Cardiac septum (tissue), 1 donor: Measurements from ENCODE around the gene NOL7. TPM values are rescaled to one million over a fixed set of nuclear protein-coding genes. Genes with fewer than 3 reads are reported as not detected.

Source experiments
- DNase-seq: peaks from one replicate; pipeline ENCODE4 v3.0.0-alpha.2; 2020; ENCODE audit warnings: low spot score
- intact Hi-C: fragments of 100-400 bp; cut with DNase I; formaldehyde crosslinking; loops from one replicate; pipeline ENCODE4 v1.14.0; 2022
- long read RNA-seq: library from polyadenylated mRNA; unstranded; transcript quantifications from one replicate; pipeline ENCODE4 v2.0.0, GENCODE V29; 2021
- total RNA-seq: library from RNA; stranded (reverse); fragmentation: NEBNext Ultra II Directional; extraction: Animal tissue kit (Norgen Biotek cat#: 25700); gene quantifications from one replicate; pipeline ENCODE4 v1.2.1, GENCODE V29; 2021
- donor health status: DM: no; HTN: no; CAD: no.

Gene NOL7
- total RNA-seq = 50.5 TPM
- long read RNA-seq, transcript NOL7-202 (8 exons, 1,184 nt) = major isoform, 121 of 133 reads
- long read RNA-seq, transcript NOL7-203 (9 exons, 920 nt) = minor isoform, 6 of 133 reads
- long read RNA-seq, partial matches to known transcripts = 2 of 133 reads
- long read RNA-seq, other reads (novel, unspliced or antisense) = 2 of 133 reads

GRCh38 chr6:13614926-13615791 is at the start of gene NOL7:
NOL7 (plus strand) TSS chr6:13615335; CDS start chr6:13615359, 24 bp downstream.
- intact Hi-C loops = loop anchor here (2.0 to 5.0 kb wide), 3 partner anchors 38 to 147 kb away; partner anchors contain the start of gene RANBP9
- peak; percentile 99 for DNase-seq

GRCh38 chr6:13565921-13566320 is 49.2 kb upstream of the NOL7 start:
- DNase-seq = no peak
- intact Hi-C loops = no loop called here

- intact Hi-C loops = no loop called here
Measured at GRCh38 chr6:13566500-13566899, 48.6 kb upstream of the NOL7 start.

GRCh38 chr6:13568970-13569369 is 46.2 kb upstream of the NOL7 start:
- intact Hi-C loops = no loop called here
- no peak for DNase-seq

More at GRCh38 chr6:13566500-13566899, 48.6 kb upstream of the NOL7 start:
- no peak for DNase-seq

- intact Hi-C loops = loop anchor here (5.0 kb wide), 1 partner anchor 45 kb away; no protein-coding TSS in a partner anchor
- no peak for DNase-seq
Measured at GRCh38 chr6:13572240-13572639, 42.9 kb upstream of the NOL7 start.

GRCh38 chr6:13572951-13573654 is 42.0 kb upstream of the NOL7 start:
- intact Hi-C loops = loop anchor here (5.0 kb wide), 1 partner anchor 46 kb away; no protein-coding TSS in a partner anchor
- no peak for DNase-seq

GRCh38 chr6:13573669-13574110 is 41.4 kb upstream of the NOL7 start:
- intact Hi-C loops = loop anchor here (2.0 to 5.0 kb wide), 3 partner anchors 46 to 237 kb away; partner anchors contain the start of gene GFOD1

GRCh38 chr6:13574149-13574570 is 41.0 kb upstream of the NOL7 start:
- DNase-seq = peak; percentile 95
- intact Hi-C loops = loop anchor here (2.0 to 5.0 kb wide), 3 partner anchors 47 to 237 kb away; partner anchors contain the start of gene GFOD1

More at GRCh38 chr6:13573669-13574110, 41.4 kb upstream of the NOL7 start:
- no peak for DNase-seq

GRCh38 chr6:13574571-13575376 is 40.4 kb upstream of the NOL7 start, which contains the start of gene SIRT5:
SIRT5 (plus strand) TSS chr6:13574601; CDS start chr6:13584111, 9,510 bp downstream.
- intact Hi-C loops = loop anchor here (2.0 to 5.0 kb wide), 4 partner anchors 38 to 238 kb away; partner anchors contain the start of gene GFOD1

GRCh38 chr6:13575377-13575775 is 39.8 kb upstream of the NOL7 start:
- intact Hi-C loops = loop anchor here (2.0 to 5.0 kb wide), 3 partner anchors 37 to 239 kb away; partner anchors contain the start of gene GFOD1
- no peak for DNase-seq

More at GRCh38 chr6:13574571-13575376, 40.4 kb upstream of the NOL7 start, which contains the start of gene SIRT5:
- peak; percentile 90 for DNase-seq

- intact Hi-C loops = loop anchor here (5.0 kb wide), 1 partner anchor 36 kb away; no protein-coding TSS in a partner anchor
Measured at GRCh38 chr6:13576017-13576416, 39.1 kb upstream of the NOL7 start.

GRCh38 chr6:13577926-13578325 is 37.2 kb upstream of the NOL7 start:
- intact Hi-C loops = loop anchor here (5.0 kb wide), 1 partner anchor 34 kb away; no protein-coding TSS in a partner anchor
- DNase-seq = no peak

More at GRCh38 chr6:13576017-13576416, 39.1 kb upstream of the NOL7 start:
- no peak for DNase-seq

GRCh38 chr6:13579911-13580310 is 35.2 kb upstream of the NOL7 start:
- DNase-seq = no peak
- intact Hi-C loops = loop anchor here (5.0 kb wide), 1 partner anchor 32 kb away; no protein-coding TSS in a partner anchor

GRCh38 chr6:13581700-13582229 is 33.4 kb upstream of the NOL7 start:
- intact Hi-C loops = no loop called here

GRCh38 chr6:13586603-13587542 is 28.3 kb upstream of the NOL7 start:
- intact Hi-C loops = no loop called here
- no peak for DNase-seq

More at GRCh38 chr6:13581700-13582229, 33.4 kb upstream of the NOL7 start:
- no peak for DNase-seq

GRCh38 chr6:13589801-13590200 is 25.3 kb upstream of the NOL7 start:
- DNase-seq = no peak
- intact Hi-C loops = no loop called here
